Esophagus (tissue), 2 donors: ENCODE measurements around the gene SLC12A3. TPM values are rescaled to one million over a fixed set of nuclear protein-coding genes. Genes with fewer than 3 reads are reported as not detected.

Experiments used
- H3K27ac ChIP-seq, 2 donors: one replicate each; pipeline ENCODE4 v1.5.1; 2013; ENCODE audit warnings: low read depth in 2 of 2, mild to moderate bottlenecking in 2 of 2, inconsistent platforms in 1 of 2, low read length in 1 of 2, moderate library complexity in 1 of 2
- H3K27me3 ChIP-seq, 2 donors: one replicate each; pipeline ENCODE4 v1.6.1; 2013; ENCODE audit warnings: low read length in 2 of 2, control low read depth in 1 of 2, mild to moderate bottlenecking in 1 of 2; ENCODE audit not compliant: insufficient read depth in 2 of 2, control insufficient read depth in 1 of 2
- H3K36me3 ChIP-seq, 2 donors: one replicate each; pipeline ENCODE4 v1.6.1; 2013; ENCODE audit warnings: low read length in 1 of 2; ENCODE audit not compliant: control insufficient read depth in 2 of 2, insufficient read depth in 2 of 2
- H3K4me1 ChIP-seq, 2 donors: one replicate each; pipeline ENCODE4 v1.6.1; 2013; ENCODE audit warnings: low read length in 1 of 2; ENCODE audit not compliant: control insufficient read depth in 2 of 2, insufficient read depth in 2 of 2
- H3K4me3 ChIP-seq, 2 donors: one replicate each; pipeline ENCODE4 v1.5.1; 2013; ENCODE audit warnings: low read length in 2 of 2, mild to moderate bottlenecking in 2 of 2, low read depth in 1 of 2, moderate library complexity in 1 of 2
- H3K9me3 ChIP-seq, 2 donors: one replicate each; pipeline ENCODE4 v1.6.1; 2013; ENCODE audit warnings: mild to moderate bottlenecking in 2 of 2, low read depth in 1 of 2, low read length in 1 of 2, moderate library complexity in 1 of 2; ENCODE audit not compliant: control insufficient read depth in 2 of 2, insufficient read depth in 1 of 2
- WGBS, 2 donors: extraction: QIAGEN DNeasy Blood & Tissue Kit; methylation state at CpG; one replicate each; pipeline ENCODE4 v1.1.7; 2013; 5-methylcytosine and 5-hydroxymethylcytosine counted together
- polyA plus RNA-seq, 2 donors: library from polyadenylated mRNA; stranded (reverse); fragments of 200-250 nt; gene quantifications; one replicate each; pipeline ENCODE4 v1.2.3, GENCODE V29; 2013
- donor health status: healthy with polysubstance abuse.
- donor health status: Bipolar disorder and iron deficiency.

Gene SLC12A3
- polyA plus RNA-seq, 2 donors, result 0.04 to 0.06 TPM

GRCh38 chr16:56945847-56946527 lies 81.0 kb downstream of the SLC12A3 start:
- Histone ChIP-seq H3K27ac (no peak overlapping the region), H3K27me3 (no peaks in the 10 kb centered on the region), H3K36me3 (peaks cover 24 to 29% of the 10 kb centered on the region in 2 donors), H3K4me3 (no peak overlapping the region), H3K9me3 (no peaks in the 10 kb centered on the region), H3K4me1 (no peaks in the 10 kb centered on the region)
- 81 to 86% methylated on average over 12 of the region's 12 CpGs for WGBS, 2 donors

- H3K4me1 ChIP-seq, result no peaks in the 10 kb centered on the region
- 79 to 90% methylated on average over 10 of the region's 10 CpGs for WGBS, 2 donors
- no peak overlapping the region for H3K27ac ChIP-seq
- no peaks in the 10 kb centered on the region for H3K27me3 ChIP-seq
- H3K4me3 ChIP-seq, result no peak overlapping the region
- peaks cover 17 to 22% of the 10 kb centered on the region in 2 donors for H3K36me3 ChIP-seq
- no peaks in the 10 kb centered on the region for H3K9me3 ChIP-seq
These were observed 82.0 kb downstream of the SLC12A3 start for GRCh38 chr16:56946767-56947603.

GRCh38 chr16:56947604-56947995 lies 82.6 kb downstream of the SLC12A3 start:
- H3K9me3 ChIP-seq, result no peaks in the 10 kb centered on the region
- H3K27me3 ChIP-seq, result no peaks in the 10 kb centered on the region
- H3K27ac ChIP-seq, result no peak overlapping the region
- WGBS, 2 donors, result 79 to 92% methylated on average over 2 of the region's 2 CpGs
- H3K36me3 ChIP-seq, result peaks cover 13 to 18% of the 10 kb centered on the region in 2 donors
- no peaks in the 10 kb centered on the region for H3K4me1 ChIP-seq
- no peak overlapping the region for H3K4me3 ChIP-seq

- Histone ChIP-seq H3K27me3 (no peaks in the 10 kb centered on the region), H3K36me3 (peaks cover 6 to 15% of the 10 kb centered on the region in 2 donors), H3K4me3 (no peak overlapping the region), H3K27ac (no peak overlapping the region), H3K9me3 (no peaks in the 10 kb centered on the region), H3K4me1 (no peaks in the 10 kb centered on the region)
- WGBS, 2 donors, result 92 to 94% methylated on average over 6 of the region's 6 CpGs
These were observed 83.2 kb downstream of the SLC12A3 start for GRCh38 chr16:56948234-56948633.

- WGBS, 2 donors, result 80 to 96% methylated on average over 4 of the region's 4 CpGs
- H3K27me3 ChIP-seq, result no peaks in the 10 kb centered on the region
- H3K9me3 ChIP-seq, result no peaks in the 10 kb centered on the region
- no peak overlapping the region for H3K27ac ChIP-seq
- no peak overlapping the region for H3K4me3 ChIP-seq
- no peaks in the 10 kb centered on the region for H3K4me1 ChIP-seq
- peaks cover 4 to 7% of the 10 kb centered on the region in 2 donors for H3K36me3 ChIP-seq
These were observed 85.0 kb downstream of the SLC12A3 start for GRCh38 chr16:56950051-56950450.

GRCh38 chr16:56950455-56950854 lies 85.4 kb downstream of the SLC12A3 start:
- Histone ChIP-seq H3K4me3 (no peak overlapping the region), H3K36me3 (peaks cover under 1 to 6% of the 10 kb centered on the region in 2 donors), H3K9me3 (no peaks in the 10 kb centered on the region), H3K27me3 (no peaks in the 10 kb centered on the region), H3K4me1 (no peaks in the 10 kb centered on the region), H3K27ac (no peak overlapping the region)
- 72 to 88% methylated on average over 7 of the region's 7 CpGs for WGBS, 2 donors

GRCh38 chr16:56950881-56951771 lies 86.1 kb downstream of the SLC12A3 start:
- Histone ChIP-seq H3K27ac (no peak overlapping the region), H3K27me3 (no peaks in the 10 kb centered on the region), H3K36me3 (peaks cover 0 to 1% of the 10 kb centered on the region in 2 donors), H3K4me1 (no peaks in the 10 kb centered on the region), H3K9me3 (no peaks in the 10 kb centered on the region), H3K4me3 (no peak overlapping the region)
- 57 to 72% methylated on average over 15 of the region's 15 CpGs for WGBS, 2 donors

GRCh38 chr16:56953006-56953405 lies 88.0 kb downstream of the SLC12A3 start:
- WGBS, 2 donors, result 79 to 86% methylated on average over 6 of the region's 6 CpGs

GRCh38 chr16:56956076-56956475 lies 91.1 kb downstream of the SLC12A3 start:
- no peaks in the 10 kb centered on the region for H3K4me1 ChIP-seq
- no peaks in the 10 kb centered on the region for H3K9me3 ChIP-seq
- no peak overlapping the region for H3K4me3 ChIP-seq
- H3K36me3 ChIP-seq, result no peaks in the 10 kb centered on the region
- no peak overlapping the region for H3K27ac ChIP-seq
- WGBS, 2 donors, result 83 to 86% methylated on average over 4 of the region's 4 CpGs
- H3K27me3 ChIP-seq, result no peaks in the 10 kb centered on the region

More at GRCh38 chr16:56953006-56953405, 88.0 kb downstream of the SLC12A3 start:
- H3K9me3 ChIP-seq, result no peaks in the 10 kb centered on the region
- H3K4me3 ChIP-seq, result no peak overlapping the region
- H3K27ac ChIP-seq, result no peak overlapping the region
- no peaks in the 10 kb centered on the region for H3K4me1 ChIP-seq
- no peaks in the 10 kb centered on the region for H3K27me3 ChIP-seq
- no peaks in the 10 kb centered on the region for H3K36me3 ChIP-seq
